GM12878 (cell line): ENCODE data around the gene YWHAH.

Source experiments
- ETV6 ChIP-seq, 2 experiments: fragments of 450-650 bp in 1 of 2; IDR thresholded peaks in 1 of 2; conservative IDR thresholded peaks in 1 of 2; 2 replicates each; pipeline ENCODE4 v1.6.1; 2014; ENCODE audit warnings: antibody characterized with exemption in 1 of 2, borderline replicate concordance in 1 of 2, low read depth in 1 of 2, mild to moderate bottlenecking in 1 of 2, moderate library complexity in 1 of 2
- REST ChIP-seq: IDR thresholded peaks from 2 replicates; pipeline ENCODE4 v1.6.1; 2012; ENCODE audit warnings: mild to moderate bottlenecking, low read depth, low read length
- SRF ChIP-seq, 2 experiments: IDR thresholded peaks; 2 replicates each; pipeline ENCODE4 v1.6.1; 2011; ENCODE audit warnings: low read depth in 2 of 2, low read length in 2 of 2, mild to moderate bottlenecking in 1 of 2, moderate library complexity in 1 of 2
- YY1 ChIP-seq: IDR thresholded peaks from 2 replicates; pipeline ENCODE4 v1.6.1; 2011; ENCODE audit warnings: low read depth, mild to moderate bottlenecking, low read length
- ZBED1 ChIP-seq: IDR thresholded peaks from 2 replicates; pipeline ENCODE4 v1.6.1; 2016; ENCODE audit warnings: borderline replicate concordance
- TF ChIP-seq, protein P1 (sequence below): fragments of 450-650 bp; IDR thresholded peaks from 2 replicates; pipeline ENCODE4 v1.6.1; 2018; ENCODE audit warnings: borderline replicate concordance, mild to moderate bottlenecking; ENCODE audit not compliant: partially characterized antibody
- TF ChIP-seq, protein P2 (sequence below): fragments of 450-650 bp; IDR thresholded peaks from 2 replicates; pipeline ENCODE4 v1.6.1; 2017; ENCODE audit warnings: mild to moderate bottlenecking

GRCh38 chr22:31927562-31927961, 16.8 kb upstream of the YWHAH start:
- TF ChIP-seq, protein P1, sequence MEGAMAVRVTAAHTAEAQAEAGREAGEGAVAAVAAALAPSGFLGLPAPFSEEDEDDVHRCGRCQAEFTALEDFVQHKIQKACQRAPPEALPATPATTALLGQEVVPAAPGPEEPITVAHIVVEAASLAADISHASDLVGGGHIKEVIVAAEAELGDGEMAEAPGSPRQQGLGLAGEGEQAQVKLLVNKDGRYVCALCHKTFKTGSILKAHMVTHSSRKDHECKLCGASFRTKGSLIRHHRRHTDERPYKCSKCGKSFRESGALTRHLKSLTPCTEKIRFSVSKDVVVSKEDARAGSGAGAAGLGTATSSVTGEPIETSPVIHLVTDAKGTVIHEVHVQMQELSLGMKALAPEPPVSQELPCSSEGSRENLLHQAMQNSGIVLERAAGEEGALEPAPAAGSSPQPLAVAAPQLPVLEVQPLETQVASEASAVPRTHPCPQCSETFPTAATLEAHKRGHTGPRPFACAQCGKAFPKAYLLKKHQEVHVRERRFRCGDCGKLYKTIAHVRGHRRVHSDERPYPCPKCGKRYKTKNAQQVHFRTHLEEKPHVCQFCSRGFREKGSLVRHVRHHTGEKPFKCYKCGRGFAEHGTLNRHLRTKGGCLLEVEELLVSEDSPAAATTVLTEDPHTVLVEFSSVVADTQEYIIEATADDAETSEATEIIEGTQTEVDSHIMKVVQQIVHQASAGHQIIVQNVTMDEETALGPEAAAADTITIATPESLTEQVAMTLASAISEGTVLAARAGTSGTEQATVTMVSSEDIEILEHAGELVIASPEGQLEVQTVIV: no peak
- no peak for TF ChIP-seq REST
- no peak for TF ChIP-seq ETV6 (conservative IDR thresholded peaks at IDR 0.05 in 1 of 2, IDR thresholded peaks at IDR 0.05 in 1 of 2; ENCODE audit: borderline replicate concordance in 1 of 2, low read depth in 1 of 2)
- no peak for TF ChIP-seq SRF (IDR thresholded peaks at IDR 0.05; ENCODE audit: low read depth in 2 of 2, low read length in 2 of 2)
- TF ChIP-seq, protein P2, sequence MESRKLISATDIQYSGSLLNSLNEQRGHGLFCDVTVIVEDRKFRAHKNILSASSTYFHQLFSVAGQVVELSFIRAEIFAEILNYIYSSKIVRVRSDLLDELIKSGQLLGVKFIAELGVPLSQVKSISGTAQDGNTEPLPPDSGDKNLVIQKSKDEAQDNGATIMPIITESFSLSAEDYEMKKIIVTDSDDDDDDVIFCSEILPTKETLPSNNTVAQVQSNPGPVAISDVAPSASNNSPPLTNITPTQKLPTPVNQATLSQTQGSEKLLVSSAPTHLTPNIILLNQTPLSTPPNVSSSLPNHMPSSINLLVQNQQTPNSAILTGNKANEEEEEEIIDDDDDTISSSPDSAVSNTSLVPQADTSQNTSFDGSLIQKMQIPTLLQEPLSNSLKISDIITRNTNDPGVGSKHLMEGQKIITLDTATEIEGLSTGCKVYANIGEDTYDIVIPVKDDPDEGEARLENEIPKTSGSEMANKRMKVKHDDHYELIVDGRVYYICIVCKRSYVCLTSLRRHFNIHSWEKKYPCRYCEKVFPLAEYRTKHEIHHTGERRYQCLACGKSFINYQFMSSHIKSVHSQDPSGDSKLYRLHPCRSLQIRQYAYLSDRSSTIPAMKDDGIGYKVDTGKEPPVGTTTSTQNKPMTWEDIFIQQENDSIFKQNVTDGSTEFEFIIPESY: no peak
- TF ChIP-seq ZBED1: no peak
- TF ChIP-seq YY1: no peak
